Measurements from ENCODE around the gene INVS.

Gene INVS

GRCh38 chr9:100285601-100286000 lies 186.6 kb downstream of the INVS start:
- Histone ChIP-seq H3K9me3 (ENCODE audit: low read depth, low read length) (peaks cover 10% of the 10 kb centered on the region), H3K4me3 (no peak overlapping the region), H3K27ac (no peak overlapping the region), H3K36me3 (ENCODE audit: insufficient read depth, low read length) (peaks cover 67% of the 10 kb centered on the region), H3K9ac (ENCODE audit: insufficient read length) (no peak overlapping the region)
- TF ChIP-seq FOXP2 (optimal IDR thresholded peaks at IDR 0.05; ENCODE audit: control extremely low read depth, extremely low read length, insufficient read depth) (no peak), POLR2AphosphoS5 (IDR thresholded peaks at IDR 0.05; ENCODE audit: borderline replicate concordance, low read depth, low read length) (no peak), EZH2 (IDR thresholded peaks at IDR 0.05) (no peak)
- no peak for DNase-seq (ENCODE audit: low read depth, low spot score)

DNA sequence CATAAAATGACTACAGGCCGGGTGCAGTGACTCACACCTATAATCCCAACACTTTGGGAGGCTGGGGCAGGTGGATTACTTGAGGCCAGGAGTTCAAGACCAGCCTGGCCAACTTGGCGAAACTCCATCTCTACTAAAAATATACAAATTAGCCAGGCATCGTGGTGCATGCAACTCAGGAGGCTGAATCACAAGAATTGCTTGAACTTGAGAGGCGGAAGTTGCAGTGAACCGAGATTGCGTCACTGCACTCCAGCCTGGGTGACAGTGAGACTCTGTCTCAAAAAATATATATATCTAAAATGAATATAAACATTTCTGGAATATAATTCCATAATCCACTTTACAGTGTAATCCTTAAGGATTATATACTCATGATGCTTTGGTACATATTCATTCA lies 187.2 kb downstream of the INVS start:
- no peak for TF ChIP-seq POLR2AphosphoS5 (IDR thresholded peaks at IDR 0.05; ENCODE audit: borderline replicate concordance, low read depth, low read length)
- no peak for TF ChIP-seq EZH2 (IDR thresholded peaks at IDR 0.05)
- no peak for TF ChIP-seq FOXP2 (optimal IDR thresholded peaks at IDR 0.05; ENCODE audit: control extremely low read depth, extremely low read length, insufficient read depth)
- no peak for DNase-seq (ENCODE audit: low read depth, low spot score)
- Histone ChIP-seq H3K4me3 (no peak overlapping the region), H3K9me3 (ENCODE audit: low read depth, low read length) (peaks cover 10% of the 10 kb centered on the region), H3K27ac (no peak overlapping the region), H3K36me3 (ENCODE audit: insufficient read depth, low read length) (peaks cover 71% of the 10 kb centered on the region), H3K9ac (ENCODE audit: insufficient read length) (no peak overlapping the region)

DNA sequence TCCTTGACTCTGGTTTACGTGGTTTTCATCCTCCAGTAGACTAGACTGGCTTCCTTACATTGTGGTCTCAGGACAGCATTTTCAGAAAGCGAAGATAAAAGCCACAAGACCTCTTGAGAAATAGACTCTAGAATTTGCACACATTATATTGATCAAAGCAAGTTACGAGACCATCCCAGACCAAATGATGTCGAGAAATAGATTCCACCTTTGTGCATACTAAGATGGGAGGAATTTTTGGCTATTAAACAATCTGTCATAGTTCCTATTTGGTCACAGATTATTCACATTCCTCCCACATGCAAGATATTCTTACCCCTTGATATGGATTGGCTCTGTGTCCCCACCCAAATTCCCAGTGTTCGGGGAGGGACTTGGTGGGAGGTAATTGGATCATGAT lies 188.1 kb downstream of the INVS start:
- H3K36me3 ChIP-seq (ENCODE audit: insufficient read depth, low read length) = peaks cover 78% of the 10 kb centered on the region
- peaks cover 10% of the 10 kb centered on the region for H3K9me3 ChIP-seq (ENCODE audit: low read depth, low read length)
- no peak overlapping the region for H3K9ac ChIP-seq (ENCODE audit: insufficient read length)
- no peak overlapping the region for H3K27ac ChIP-seq
- DNase-seq (ENCODE audit: low read depth, low spot score) = no peak
- TF ChIP-seq POLR2AphosphoS5 (IDR thresholded peaks at IDR 0.05; ENCODE audit: borderline replicate concordance, low read depth, low read length) (no peak), FOXP2 (optimal IDR thresholded peaks at IDR 0.05; ENCODE audit: control extremely low read depth, extremely low read length, insufficient read depth) (no peak), EZH2 (IDR thresholded peaks at IDR 0.05) (no peak)
- no peak overlapping the region for H3K4me3 ChIP-seq

- no peak overlapping the region for H3K9ac ChIP-seq (ENCODE audit: insufficient read length)
- DNase-seq (ENCODE audit: low read depth, low spot score) = no peak
- no peak for TF ChIP-seq FOXP2 (optimal IDR thresholded peaks at IDR 0.05; ENCODE audit: control extremely low read depth, extremely low read length, insufficient read depth)
- no peak for TF ChIP-seq EZH2 (IDR thresholded peaks at IDR 0.05)
- TF ChIP-seq POLR2AphosphoS5 (IDR thresholded peaks at IDR 0.05; ENCODE audit: borderline replicate concordance, low read depth, low read length) = no peak
- peaks cover 1% of the 10 kb centered on the region; the same call in 1 of the 2 replicates for H3K9me3 ChIP-seq (ENCODE audit: low read depth, low read length)
- H3K36me3 ChIP-seq (ENCODE audit: insufficient read depth, low read length) = peaks cover 67% of the 10 kb centered on the region
- H3K27ac ChIP-seq = no peak overlapping the region
- no peak overlapping the region for H3K4me3 ChIP-seq
Observed at GRCh38 chr9:100290714-100291113, 191.7 kb downstream of the INVS start.

DNA sequence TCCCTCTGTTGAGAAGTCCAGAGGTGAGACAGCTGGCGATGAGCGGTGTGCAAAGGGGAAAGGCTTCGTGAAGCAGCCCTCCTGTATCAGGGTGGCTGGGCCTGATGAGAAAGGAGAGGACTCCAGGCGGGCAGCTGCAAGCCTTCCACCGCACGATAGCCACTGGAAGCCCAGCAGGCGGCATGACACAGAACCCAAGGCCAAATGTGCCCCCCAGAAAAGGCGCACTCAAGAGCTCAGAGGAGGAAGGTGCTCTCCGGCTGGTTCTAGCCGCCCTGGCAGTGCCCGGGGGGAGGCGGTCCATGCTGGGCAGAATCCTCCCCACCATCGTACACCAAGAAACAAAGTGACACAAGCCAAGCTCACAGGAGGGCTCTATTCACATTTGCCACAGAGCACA lies 193.4 kb downstream of the INVS start:
- Histone ChIP-seq H3K27ac (no peak overlapping the region), H3K9ac (ENCODE audit: insufficient read length) (no peak overlapping the region), H3K4me3 (no peak overlapping the region), H3K36me3 (ENCODE audit: insufficient read depth, low read length) (peaks cover 63% of the 10 kb centered on the region), H3K9me3 (ENCODE audit: low read depth, low read length) (no peaks in the 10 kb centered on the region)
- DNase-seq (ENCODE audit: low read depth, low spot score) = no peak
- TF ChIP-seq FOXP2 (optimal IDR thresholded peaks at IDR 0.05; ENCODE audit: control extremely low read depth, extremely low read length, insufficient read depth) = no peak
- no peak for TF ChIP-seq POLR2AphosphoS5 (IDR thresholded peaks at IDR 0.05; ENCODE audit: borderline replicate concordance, low read depth, low read length)
- TF ChIP-seq EZH2 (IDR thresholded peaks at IDR 0.05) = no peak

- DNase-seq (ENCODE audit: low read depth, low spot score) = no peak
- H3K9me3 ChIP-seq (ENCODE audit: low read depth, low read length) = no peaks in the 10 kb centered on the region
- H3K4me3 ChIP-seq = no peak overlapping the region
- H3K9ac ChIP-seq (ENCODE audit: insufficient read length) = no peak overlapping the region
- H3K27ac ChIP-seq = no peak overlapping the region
- peaks cover 64% of the 10 kb centered on the region for H3K36me3 ChIP-seq (ENCODE audit: insufficient read depth, low read length)
- no peak for TF ChIP-seq EZH2 (IDR thresholded peaks at IDR 0.05)
- TF ChIP-seq POLR2AphosphoS5 (IDR thresholded peaks at IDR 0.05; ENCODE audit: borderline replicate concordance, low read depth, low read length) = no peak
- TF ChIP-seq FOXP2 (optimal IDR thresholded peaks at IDR 0.05; ENCODE audit: control extremely low read depth, extremely low read length, insufficient read depth) = no peak
Observed at GRCh38 chr9:100294341-100294740, 195.3 kb downstream of the INVS start.

DNA sequence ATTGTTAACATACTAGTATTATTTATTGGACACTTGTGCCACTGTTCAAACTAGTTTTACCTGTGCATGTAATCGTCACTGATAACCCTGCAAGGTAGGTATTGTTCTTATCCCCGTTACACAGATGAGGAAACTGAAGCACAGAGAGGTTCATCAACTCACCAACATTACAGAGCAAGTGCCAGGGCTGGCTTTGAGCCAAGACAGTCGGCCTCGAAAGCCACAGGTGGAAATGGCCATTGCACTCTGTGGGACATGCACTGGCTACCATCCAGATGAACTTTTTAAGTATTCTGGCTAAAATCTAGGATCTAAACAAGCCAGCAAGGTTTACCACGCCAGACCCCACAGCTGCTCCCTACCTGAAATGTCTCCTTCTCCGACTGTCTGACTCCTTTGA lies 195.8 kb downstream of the INVS start:
- H3K9me3 ChIP-seq (ENCODE audit: low read depth, low read length) = no peaks in the 10 kb centered on the region
- TF ChIP-seq FOXP2 (optimal IDR thresholded peaks at IDR 0.05; ENCODE audit: control extremely low read depth, extremely low read length, insufficient read depth) = no peak
- no peak for TF ChIP-seq EZH2 (IDR thresholded peaks at IDR 0.05)
- no peak for TF ChIP-seq POLR2AphosphoS5 (IDR thresholded peaks at IDR 0.05; ENCODE audit: borderline replicate concordance, low read depth, low read length)

GRCh38 chr9:100295240-100295639 lies 196.2 kb downstream of the INVS start:
- Histone ChIP-seq H3K36me3 (ENCODE audit: insufficient read depth, low read length) (peaks cover 67% of the 10 kb centered on the region), H3K27ac (no peak overlapping the region), H3K9ac (ENCODE audit: insufficient read length) (no peak overlapping the region), H3K4me3 (no peak overlapping the region), H3K9me3 (ENCODE audit: low read depth, low read length) (no peaks in the 10 kb centered on the region)
- no peak for TF ChIP-seq POLR2AphosphoS5 (IDR thresholded peaks at IDR 0.05; ENCODE audit: borderline replicate concordance, low read depth, low read length)
- TF ChIP-seq EZH2 (IDR thresholded peaks at IDR 0.05) = no peak
- no peak for TF ChIP-seq FOXP2 (optimal IDR thresholded peaks at IDR 0.05; ENCODE audit: control extremely low read depth, extremely low read length, insufficient read depth)
- no peak for DNase-seq (ENCODE audit: low read depth, low spot score)

More for the DNA sequence above, 195.8 kb downstream of the INVS start:
- Histone ChIP-seq H3K9ac (ENCODE audit: insufficient read length) (no peak overlapping the region), H3K36me3 (ENCODE audit: insufficient read depth, low read length) (peaks cover 64% of the 10 kb centered on the region), H3K27ac (no peak overlapping the region), H3K4me3 (no peak overlapping the region)
- no peak for DNase-seq (ENCODE audit: low read depth, low spot score)

DNA sequence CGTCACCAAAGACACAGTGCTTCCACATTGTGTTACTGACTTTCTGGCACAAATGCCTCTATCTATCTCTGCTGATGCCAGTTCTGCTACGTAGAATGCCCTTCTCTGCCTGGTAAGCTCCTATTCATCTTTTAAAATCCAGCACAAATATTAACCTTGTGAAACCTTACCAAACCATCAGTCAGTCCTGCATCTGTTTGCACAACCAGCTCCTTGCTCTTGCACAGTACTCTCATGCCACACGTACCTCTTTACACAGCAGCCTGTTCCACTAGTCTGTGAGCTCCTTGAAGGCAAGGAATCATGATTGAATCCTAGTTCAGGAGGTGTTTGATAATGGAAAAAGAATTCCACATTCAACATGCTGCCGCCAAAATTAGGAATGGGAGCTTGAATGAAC lies 197.4 kb downstream of the INVS start:
- no peak for TF ChIP-seq POLR2AphosphoS5 (IDR thresholded peaks at IDR 0.05; ENCODE audit: borderline replicate concordance, low read depth, low read length)
- TF ChIP-seq EZH2 (IDR thresholded peaks at IDR 0.05) = no peak
- no peak for TF ChIP-seq FOXP2 (optimal IDR thresholded peaks at IDR 0.05; ENCODE audit: control extremely low read depth, extremely low read length, insufficient read depth)
- no peak overlapping the region for H3K9ac ChIP-seq (ENCODE audit: insufficient read length)
- H3K36me3 ChIP-seq (ENCODE audit: insufficient read depth, low read length) = peaks cover 71% of the 10 kb centered on the region
- no peak overlapping the region for H3K27ac ChIP-seq
- H3K4me3 ChIP-seq = no peak overlapping the region
- H3K9me3 ChIP-seq (ENCODE audit: low read depth, low read length) = no peaks in the 10 kb centered on the region
- no peak for DNase-seq (ENCODE audit: low read depth, low spot score)
